Endothelial cell of umbilical vein (primary cell): ENCODE results near the gene PCGF6.
"Not testable (repeated sequence)": the region's sequence is repeated elsewhere in the genome, so short reads cannot be mapped to it uniquely, and the experiment has no call there.

Experiments used
- CTCF ChIP-seq, 2 donors: IDR thresholded peaks; 1 replicate in 1 of 2; 2 replicates in 1 of 2; pipeline ENCODE4 v1.5.1; 2011; ENCODE audit warnings: low read length in 2 of 2, mild to moderate bottlenecking in 2 of 2, moderate library complexity in 2 of 2, control low read depth in 1 of 2, inconsistent platforms in 1 of 2, low read depth in 1 of 2; ENCODE audit not compliant: insufficient read depth in 1 of 2; ENCODE audit errors: extremely low read depth in 1 of 2
- EZH2 ChIP-seq: IDR thresholded peaks from 2 replicates; pipeline ENCODE4 v1.6.1; 2012; ENCODE audit warnings: borderline replicate concordance, low read depth, mild to moderate bottlenecking, moderate library complexity, low read length, inconsistent platforms; ENCODE audit not compliant: severe bottlenecking
- FOS ChIP-seq: IDR thresholded peaks from 2 replicates; pipeline ENCODE4 v1.6.1; 2011; ENCODE audit warnings: mild to moderate bottlenecking, low read length, moderate library complexity, borderline replicate concordance; ENCODE audit not compliant: insufficient read depth
- GATA2 ChIP-seq: IDR thresholded peaks from 2 replicates; pipeline ENCODE4 v1.7.0; 2011; ENCODE audit warnings: low read depth, mild to moderate bottlenecking, moderate library complexity, mixed read lengths, low read length; ENCODE audit not compliant: insufficient read length, insufficient read depth
- JUN ChIP-seq: IDR thresholded peaks from 2 replicates; pipeline ENCODE4 v1.6.1; 2011; ENCODE audit warnings: borderline replicate concordance, low read depth; ENCODE audit not compliant: insufficient read length, insufficient read depth
- MAX ChIP-seq: IDR thresholded peaks from 2 replicates; pipeline ENCODE4 v1.6.1; 2011; ENCODE audit not compliant: insufficient read depth, insufficient read length
- MYC ChIP-seq: IDR thresholded peaks from one replicate; pipeline ENCODE4 v1.6.1; 2011; ENCODE audit warnings: mild to moderate bottlenecking, low read depth, low read length
- POLR2A ChIP-seq: IDR thresholded peaks from 2 replicates; pipeline ENCODE4 v1.6.1; 2012; ENCODE audit warnings: low read depth, mild to moderate bottlenecking, control low read depth, low read length
- POLR2AphosphoS5 ChIP-seq: IDR thresholded peaks from 2 replicates; pipeline ENCODE4 v1.6.1; 2012; ENCODE audit warnings: low read depth, mild to moderate bottlenecking, control low read depth, low read length, moderate library complexity; ENCODE audit not compliant: insufficient read depth

GRCh38 chr10:103360791-103361190 is 9.9 kb upstream of the PCGF6 start:
- TF ChIP-seq POLR2AphosphoS5; CTCF (IDR thresholded peaks at IDR 0.05; ENCODE audit: extremely low read depth in 1 of 2, insufficient read depth in 1 of 2, low read depth in 1 of 2, low read length in 2 of 2); JUN; EZH2; POLR2A; FOS; MYC; MAX; GATA2: not testable (repeated sequence)
